B cell (primary cell): ENCODE results near the gene SDK1.

Experiments
- EZH2 ChIP-seq: IDR thresholded peaks from 2 replicates; pipeline ENCODE4 v1.6.1; 2012; ENCODE audit warnings: borderline replicate concordance, low read depth, mild to moderate bottlenecking, moderate library complexity, low read length; ENCODE audit not compliant: insufficient read depth, poor library complexity, severe bottlenecking
- TF ChIP-seq, protein P1 (sequence below): fragments of 200-600 bp; IDR thresholded peaks from one replicate; pipeline ENCODE4 v1.8.0; 2022; ENCODE audit warnings: antibody characterized with exemption, mild to moderate bottlenecking

DNA sequence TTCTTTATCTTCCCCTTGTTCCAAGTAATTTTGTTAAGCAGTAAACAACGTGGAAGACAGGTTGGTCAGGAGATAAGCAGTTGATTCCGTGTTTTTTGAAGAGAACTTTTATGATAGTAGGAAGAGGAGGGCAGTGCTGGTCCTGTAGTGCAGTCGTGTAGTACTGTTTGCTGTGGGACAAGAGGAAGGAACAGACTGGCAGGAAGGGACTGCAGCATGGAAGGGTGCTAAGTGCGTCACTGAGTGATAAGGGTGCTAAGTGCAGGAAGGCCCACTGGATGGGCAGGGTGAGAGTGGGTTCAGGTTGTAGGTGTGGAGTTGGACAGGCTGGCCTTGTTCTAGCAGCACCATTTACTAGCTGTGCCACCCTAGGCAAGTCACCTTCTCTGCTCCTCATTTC, 125.0 kb downstream of the SDK1 start:
- TF ChIP-seq, protein P1, sequence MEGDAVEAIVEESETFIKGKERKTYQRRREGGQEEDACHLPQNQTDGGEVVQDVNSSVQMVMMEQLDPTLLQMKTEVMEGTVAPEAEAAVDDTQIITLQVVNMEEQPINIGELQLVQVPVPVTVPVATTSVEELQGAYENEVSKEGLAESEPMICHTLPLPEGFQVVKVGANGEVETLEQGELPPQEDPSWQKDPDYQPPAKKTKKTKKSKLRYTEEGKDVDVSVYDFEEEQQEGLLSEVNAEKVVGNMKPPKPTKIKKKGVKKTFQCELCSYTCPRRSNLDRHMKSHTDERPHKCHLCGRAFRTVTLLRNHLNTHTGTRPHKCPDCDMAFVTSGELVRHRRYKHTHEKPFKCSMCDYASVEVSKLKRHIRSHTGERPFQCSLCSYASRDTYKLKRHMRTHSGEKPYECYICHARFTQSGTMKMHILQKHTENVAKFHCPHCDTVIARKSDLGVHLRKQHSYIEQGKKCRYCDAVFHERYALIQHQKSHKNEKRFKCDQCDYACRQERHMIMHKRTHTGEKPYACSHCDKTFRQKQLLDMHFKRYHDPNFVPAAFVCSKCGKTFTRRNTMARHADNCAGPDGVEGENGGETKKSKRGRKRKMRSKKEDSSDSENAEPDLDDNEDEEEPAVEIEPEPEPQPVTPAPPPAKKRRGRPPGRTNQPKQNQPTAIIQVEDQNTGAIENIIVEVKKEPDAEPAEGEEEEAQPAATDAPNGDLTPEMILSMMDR, result no peak
- TF ChIP-seq EZH2, result no peak
